ENCODE data around the gene SLC9A5. TPM values are rescaled to one million over a fixed set of nuclear protein-coding genes. Genes with fewer than 3 reads are reported as not detected.

The SLC9A5 gene
- polyA plus RNA-seq, 2 of the 4 experiments (the other 2 are of a cell fraction), result 0.83 to 2.5 TPM

GRCh38 chr16:67296420-67296819, 47.6 kb downstream of the SLC9A5 start (continued):
- TF ChIP-seq PHF8 (IDR thresholded peaks at IDR 0.05; ENCODE audit: borderline replicate concordance, low read depth) (no peak), EHMT2 (IDR thresholded peaks at IDR 0.05; ENCODE audit: low read depth) (no peak), JUNB (IDR thresholded peaks at IDR 0.05) (no peak), CEBPB (IDR thresholded peaks at IDR 0.05) (no peak), RNF2 (IDR thresholded peaks at IDR 0.05; ENCODE audit: borderline replicate concordance, low read depth) (no peak), JUN (IDR thresholded peaks at IDR 0.05) (no peak), EP300 (IDR thresholded peaks at IDR 0.05) (no peak), KDM5A (IDR thresholded peaks at IDR 0.05) (no peak)

- DNase-seq (ENCODE audit: low read depth in 1 of 2, low spot score in 1 of 2) (no peak), ATAC-seq (no peak), FAIRE-seq (no peak)
- H3K4me2 ChIP-seq, result no peak overlapping the region
- no peak overlapping the region for H3K27ac ChIP-seq
- 84% methylated on average over 9 of the region's 9 CpGs for WGBS (ENCODE audit: missing lambda C conversion rate)
- CTCF ChIA-PET, result interaction anchor here (1.5 to 5.1 kb wide), 3 partner anchors 12 to 102 kb away, joined by 4 to 31 read pairs (median 5); partner anchors contain the start of genes KCTD19 and LRRC36
- no peaks in the 10 kb centered on the region for H3K9me3 ChIP-seq
- no peak overlapping the region for H3K4me3 ChIP-seq
- H3K4me1 ChIP-seq, result no peaks in the 10 kb centered on the region
- TF ChIP-seq FOXS1 (CRISPR knock-in tag; IDR thresholded peaks at IDR 0.05), result no peak
- no peak for TF ChIP-seq BHLHE40 (IDR thresholded peaks at IDR 0.05; ENCODE audit: low read depth, low read length)
- TF ChIP-seq TFCP2L1 (CRISPR knock-in tag; IDR thresholded peaks at IDR 0.05), result no peak
- TF ChIP-seq HEYL (CRISPR knock-in tag; IDR thresholded peaks at IDR 0.05), result no peak
- no peak for TF ChIP-seq POLR2A (IDR thresholded peaks at IDR 0.05; ENCODE audit: low read length)
- no peak for TF ChIP-seq KDM5A (IDR thresholded peaks at IDR 0.05)
- TF ChIP-seq CBX2 (IDR thresholded peaks at IDR 0.05; ENCODE audit: borderline replicate concordance, low read depth), result no peak
- no peak for TF ChIP-seq CHD4 (IDR thresholded peaks at IDR 0.05; ENCODE audit: borderline replicate concordance)
- TF ChIP-seq PHF8 (IDR thresholded peaks at IDR 0.05; ENCODE audit: borderline replicate concordance, low read depth), result no peak
- TF ChIP-seq HDAC2 (IDR thresholded peaks at IDR 0.05), result no peak
- no peak for TF ChIP-seq ZC3H11A (IDR thresholded peaks at IDR 0.05)
- TF ChIP-seq ELK1 (IDR thresholded peaks at IDR 0.05; ENCODE audit: low read depth, low read length), result no peak
- TF ChIP-seq HOXB5 (CRISPR knock-in tag; IDR thresholded peaks at IDR 0.05), result no peak
- no peak for TF ChIP-seq FOSL2 (IDR thresholded peaks at IDR 0.05)
- no peak for TF ChIP-seq FOSL2 (CRISPR knock-in tag; IDR thresholded peaks at IDR 0.05)
- TF ChIP-seq REST (IDR thresholded peaks at IDR 0.05), result no peak
- no peak for TF ChIP-seq RARB (CRISPR knock-in tag; IDR thresholded peaks at IDR 0.05)
- POLR2A ChIA-PET, result no interaction called here
Measured at GRCh38 chr16:67298277-67298676, 49.5 kb downstream of the SLC9A5 start.

GRCh38 chr16:67299269-67299668, 50.5 kb downstream of the SLC9A5 start:
- no peak overlapping the region for H3K4me3 ChIP-seq
- FAIRE-seq (no peak), DNase-seq (ENCODE audit: low read depth in 1 of 2, low spot score in 1 of 2) (no peak), ATAC-seq (no peak)
- CTCF ChIA-PET, result interaction anchor here (1.1 to 2.1 kb wide), 3 partner anchors 17 to 129 kb away, joined by 3 to 5 read pairs (median 3); no protein-coding TSS in a partner anchor
- WGBS (ENCODE audit: missing lambda C conversion rate), result 90% methylated on average over 13 of the region's 15 CpGs
- TF ChIP-seq SMC3 (IDR thresholded peaks at IDR 0.05) (no peak), JUN (IDR thresholded peaks at IDR 0.05) (no peak), CBX8 (IDR thresholded peaks at IDR 0.05) (no peak), CEBPB (IDR thresholded peaks at IDR 0.05) (no peak), NFE2L2 (conservative IDR thresholded peaks at IDR 0.05; ENCODE audit: low read length) (no peak), CHD4 (IDR thresholded peaks at IDR 0.05; ENCODE audit: borderline replicate concordance) (no peak), PHF8 (IDR thresholded peaks at IDR 0.05; ENCODE audit: borderline replicate concordance, low read depth) (no peak), NPAS2 (CRISPR knock-in tag; IDR thresholded peaks at IDR 0.05; ENCODE audit: borderline replicate concordance) (no peak), E2F6 (IDR thresholded peaks at IDR 0.05; ENCODE audit: borderline replicate concordance, low read depth) (no peak), FOXS1 (CRISPR knock-in tag; IDR thresholded peaks at IDR 0.05) (no peak), FOSL2 (IDR thresholded peaks at IDR 0.05) (no peak), FOSL2 (CRISPR knock-in tag; IDR thresholded peaks at IDR 0.05) (no peak), SREBF2 (IDR thresholded peaks at IDR 0.05) (no peak), JUNB (IDR thresholded peaks at IDR 0.05) (no peak), ZSCAN20 (CRISPR knock-in tag; IDR thresholded peaks at IDR 0.05) (no peak), USF2 (IDR thresholded peaks at IDR 0.05) (no peak), EHF (CRISPR knock-in tag; IDR thresholded peaks at IDR 0.05) (no peak), FOSB (CRISPR knock-in tag; IDR thresholded peaks at IDR 0.05) (no peak), EHMT2 (IDR thresholded peaks at IDR 0.05; ENCODE audit: low read depth) (no peak)
- POLR2A ChIA-PET, result no interaction called here
- no peaks in the 10 kb centered on the region for H3K4me1 ChIP-seq
- no peak overlapping the region for H3K27ac ChIP-seq
- no peak overlapping the region for H3K4me2 ChIP-seq
- no peaks in the 10 kb centered on the region for H3K9me3 ChIP-seq
